Mucosa of stomach (tissue), 1 donor: ENCODE results near the gene TLR1.
A peak's percentile ranks its signal among the peaks of the same experiment; 100 is the strongest.

Experiments
- H3K27me3 ChIP-seq: one replicate; pipeline ENCODE4 v1.7.0; 2013; ENCODE audit warnings: mild to moderate bottlenecking, low read length; ENCODE audit not compliant: control insufficient read depth, insufficient read depth
- H3K36me3 ChIP-seq: one replicate; pipeline ENCODE4 v1.7.0; 2013; ENCODE audit warnings: low read length; ENCODE audit not compliant: control insufficient read depth, insufficient read depth
- H3K4me1 ChIP-seq: one replicate; pipeline ENCODE4 v1.7.0; 2013; ENCODE audit warnings: mild to moderate bottlenecking, low read length; ENCODE audit not compliant: control insufficient read depth, insufficient read depth
- H3K4me3 ChIP-seq: one replicate; pipeline ENCODE4 v1.7.0; 2013; ENCODE audit warnings: low read length
- H3K9ac ChIP-seq: one replicate; pipeline ENCODE4 v1.7.0; 2013; ENCODE audit warnings: mild to moderate bottlenecking, low read length, moderate library complexity
- H3K9me3 ChIP-seq: one replicate; pipeline ENCODE4 v1.7.0; 2013; ENCODE audit warnings: mild to moderate bottlenecking, low read length, moderate library complexity; ENCODE audit not compliant: control insufficient read depth
- donor health status: Pancreatic carcinoma.

Gene TLR1

GRCh38 chr4:38804654-38805295 is at the start of gene TLR1:
TSS of gene TLR1 (minus strand) at chr4:38804791. CDS start at chr4:38798831, 5,960 bp downstream.
- Histone ChIP-seq H3K27me3 (no peaks in the 10 kb centered on the region), H3K4me1 (no peaks in the 10 kb centered on the region), H3K9me3 (no peaks in the 10 kb centered on the region), H3K9ac (peak within 1 kb of the TSS; percentile 64), H3K36me3 (peaks cover 3% of the 10 kb centered on the region), H3K4me3 (peak within 1 kb of the TSS; percentile 4)

- no peaks in the 10 kb centered on the region for H3K9me3 ChIP-seq
- H3K36me3 ChIP-seq, result no peaks in the 10 kb centered on the region
- H3K27me3 ChIP-seq, result no peaks in the 10 kb centered on the region
- H3K4me1 ChIP-seq, result no peaks in the 10 kb centered on the region
- no peak overlapping the region for H3K9ac ChIP-seq
- H3K4me3 ChIP-seq, result no peak overlapping the region
Observed at GRCh38 chr4:38846015-38846414, 41.4 kb upstream of the TLR1 start.

GRCh38 chr4:38842994-38843393 is 38.4 kb upstream of the TLR1 start:
- Histone ChIP-seq H3K9ac (no peak overlapping the region), H3K36me3 (no peaks in the 10 kb centered on the region), H3K4me1 (no peaks in the 10 kb centered on the region)

GRCh38 chr4:38837849-38838248 is 33.3 kb upstream of the TLR1 start:
- Histone ChIP-seq H3K36me3 (no peaks in the 10 kb centered on the region), H3K4me1 (no peaks in the 10 kb centered on the region), H3K9me3 (no peaks in the 10 kb centered on the region), H3K4me3 (no peak overlapping the region), H3K27me3 (no peaks in the 10 kb centered on the region), H3K9ac (no peak overlapping the region)

More at GRCh38 chr4:38842994-38843393, 38.4 kb upstream of the TLR1 start:
- Histone ChIP-seq H3K4me3 (no peak overlapping the region), H3K9me3 (no peaks in the 10 kb centered on the region), H3K27me3 (no peaks in the 10 kb centered on the region)

GRCh38 chr4:38837334-38837733 is 32.7 kb upstream of the TLR1 start:
- H3K9me3 ChIP-seq, result no peaks in the 10 kb centered on the region
- no peaks in the 10 kb centered on the region for H3K4me1 ChIP-seq
- no peak overlapping the region for H3K9ac ChIP-seq
- H3K4me3 ChIP-seq, result no peak overlapping the region
- H3K27me3 ChIP-seq, result no peaks in the 10 kb centered on the region
- H3K36me3 ChIP-seq, result no peaks in the 10 kb centered on the region

GRCh38 chr4:38834570-38834969 is 30.0 kb upstream of the TLR1 start:
- Histone ChIP-seq H3K9ac (no peak overlapping the region), H3K4me3 (no peak overlapping the region), H3K36me3 (no peaks in the 10 kb centered on the region), H3K4me1 (no peaks in the 10 kb centered on the region), H3K9me3 (no peaks in the 10 kb centered on the region), H3K27me3 (no peaks in the 10 kb centered on the region)

GRCh38 chr4:38832624-38833528 is 28.3 kb upstream of the TLR1 start:
- no peaks in the 10 kb centered on the region for H3K36me3 ChIP-seq

GRCh38 chr4:38832206-38832605 is 27.6 kb upstream of the TLR1 start:
- H3K27me3 ChIP-seq, result no peaks in the 10 kb centered on the region
- no peaks in the 10 kb centered on the region for H3K4me1 ChIP-seq
- H3K4me3 ChIP-seq, result no peak overlapping the region
- no peaks in the 10 kb centered on the region for H3K9me3 ChIP-seq
- no peaks in the 10 kb centered on the region for H3K36me3 ChIP-seq
- no peak overlapping the region for H3K9ac ChIP-seq

More at GRCh38 chr4:38832624-38833528, 28.3 kb upstream of the TLR1 start:
- no peaks in the 10 kb centered on the region for H3K4me1 ChIP-seq
- no peaks in the 10 kb centered on the region for H3K27me3 ChIP-seq
- no peak overlapping the region for H3K4me3 ChIP-seq
- no peak overlapping the region for H3K9ac ChIP-seq
- no peaks in the 10 kb centered on the region for H3K9me3 ChIP-seq

GRCh38 chr4:38831653-38832052 is 27.1 kb upstream of the TLR1 start:
- Histone ChIP-seq H3K9me3 (no peaks in the 10 kb centered on the region), H3K36me3 (no peaks in the 10 kb centered on the region), H3K4me1 (no peaks in the 10 kb centered on the region), H3K4me3 (no peak overlapping the region), H3K9ac (no peak overlapping the region), H3K27me3 (no peaks in the 10 kb centered on the region)

GRCh38 chr4:38829237-38829636 is 24.6 kb upstream of the TLR1 start:
- Histone ChIP-seq H3K27me3 (no peaks in the 10 kb centered on the region), H3K4me1 (no peaks in the 10 kb centered on the region), H3K36me3 (no peaks in the 10 kb centered on the region), H3K4me3 (no peak overlapping the region), H3K9me3 (no peaks in the 10 kb centered on the region), H3K9ac (no peak overlapping the region)

GRCh38 chr4:38823766-38824165 is 19.2 kb upstream of the TLR1 start:
- no peaks in the 10 kb centered on the region for H3K27me3 ChIP-seq
- H3K9me3 ChIP-seq, result no peaks in the 10 kb centered on the region
- H3K4me1 ChIP-seq, result no peaks in the 10 kb centered on the region
- no peaks in the 10 kb centered on the region for H3K36me3 ChIP-seq
- no peak overlapping the region for H3K4me3 ChIP-seq
- H3K9ac ChIP-seq, result no peak overlapping the region

GRCh38 chr4:38822748-38823303 is 18.2 kb upstream of the TLR1 start:
- Histone ChIP-seq H3K4me1 (no peaks in the 10 kb centered on the region), H3K9ac (no peak overlapping the region), H3K4me3 (no peak overlapping the region), H3K27me3 (no peaks in the 10 kb centered on the region), H3K36me3 (no peaks in the 10 kb centered on the region), H3K9me3 (no peaks in the 10 kb centered on the region)
